H1 (cell line): Measurements from ENCODE around the gene ADD1. TPM values are rescaled to one million over a fixed set of nuclear protein-coding genes. Genes with fewer than 3 reads are reported as not detected.

Experiments used
- EGR1 ChIP-seq: IDR thresholded peaks from 2 replicates; pipeline ENCODE4 v1.6.1; 2011; ENCODE audit warnings: low read depth, low read length, borderline replicate concordance
- EP300 ChIP-seq, 2 experiments: IDR thresholded peaks; 1 replicate in 1 of 2; 2 replicates in 1 of 2; pipeline ENCODE4 v1.6.1; 2011 to 2012; ENCODE audit warnings: low read depth in 2 of 2, low read length in 2 of 2, mild to moderate bottlenecking in 2 of 2, borderline replicate concordance in 1 of 2, inconsistent platforms in 1 of 2, moderate library complexity in 1 of 2
- MAFK ChIP-seq: IDR thresholded peaks from 2 replicates; pipeline ENCODE4 v1.6.1; 2012; ENCODE audit warnings: low read depth, mild to moderate bottlenecking, improper control_type of control experiment, low read length
- RBBP5 ChIP-seq: IDR thresholded peaks from 2 replicates; pipeline ENCODE4 v1.7.1; 2012; ENCODE audit warnings: low read depth, mild to moderate bottlenecking, inconsistent platforms, low read length, moderate library complexity, borderline replicate concordance
- RFX5 ChIP-seq: IDR thresholded peaks from 2 replicates; pipeline ENCODE4 v1.6.1; 2011; ENCODE audit warnings: low read depth, low read length, improper control_type of control experiment, borderline replicate concordance
- SIRT6 ChIP-seq: IDR thresholded peaks from one replicate; pipeline ENCODE4 v1.7.1; 2012; ENCODE audit warnings: low read length, inconsistent platforms
- TAF1 ChIP-seq: IDR thresholded peaks from 2 replicates; pipeline ENCODE4 v1.6.1; 2011; ENCODE audit warnings: mild to moderate bottlenecking, low read depth, low read length
- polyA plus RNA-seq, 7 experiments: library from polyadenylated mRNA; depleted of rRNA in 3 of 7; stranded (reverse) in 5 of 7; unstranded in 2 of 7; fragments of >200 nt in 5 of 7; fragments of 200-250 nt in 2 of 7; gene quantifications; 1 replicate in 5 of 7; 2 replicates in 1 of 7; 4 replicates in 1 of 7; pipeline versions ENCODE4 v1.2.1 to v1.2.3, GENCODE V29; 2011 to 2013; ENCODE audit warnings: missing spikeins in 2 of 7, mixed read lengths in 2 of 7
- total RNA-seq: library from RNA; stranded (reverse); fragmentation: NEBNext Ultra II Directional; extraction: Animal tissue kit (Norgen Biotek cat#: 25700); gene quantifications from 2 replicates; pipeline ENCODE4 v1.2.1, GENCODE V29; 2021

Gene ADD1
- total and polyA plus RNA-seq, 2 of the 8 experiments (the other 6 are each of a cell fraction or from before 2014, with no cell fraction given), result 113 to 143 TPM

- TF ChIP-seq EP300 (IDR thresholded peaks at IDR 0.05; ENCODE audit: borderline replicate concordance in 1 of 2, low read depth in 2 of 2, low read length in 2 of 2) (no peak), TAF1 (no peak), RFX5 (no peak), EGR1 (no peak), RBBP5 (no peak), MAFK (no peak), SIRT6 (no peak)
Measured at GRCh38 chr4:2832981-2833670, 10.5 kb upstream of the ADD1 start (continued).
